Ovary (tissue), 9 donors: ENCODE measurements around the gene AQP4. TPM values are rescaled to one million over a fixed set of nuclear protein-coding genes. Genes with fewer than 3 reads are reported as not detected.

Experiments used
- DNase-seq, 5 donors: peaks; one replicate each; pipeline ENCODE4 v3.0.0-alpha.2; 2019 to 2020
- H3K27ac ChIP-seq, 2 donors: fragments of 200-600 bp; one replicate each; pipeline versions ENCODE4 v1.5.1 to v1.8.0; 2019 to 2022
- H3K27me3 ChIP-seq: fragments of 200-600 bp; one replicate; pipeline ENCODE4 v1.8.0; 2022
- H3K36me3 ChIP-seq: fragments of 200-600 bp; sonication (generic); one replicate; pipeline ENCODE4 v1.5.1; 2019
- H3K4me1 ChIP-seq: one replicate; pipeline ENCODE4 v1.8.1; 2013; ENCODE audit warnings: mild to moderate bottlenecking, moderate library complexity; ENCODE audit not compliant: insufficient read depth
- H3K4me3 ChIP-seq: fragments of 200-600 bp; sonication (generic); one replicate; pipeline ENCODE4 v1.5.1; 2017
- H3K9me3 ChIP-seq, 2 donors: fragments of 200-600 bp in 1 of 2; sonication (generic) in 1 of 2; one replicate each; pipeline versions ENCODE4 v1.5.1 to v1.8.1; 2013 to 2019; ENCODE audit warnings: mild to moderate bottlenecking in 1 of 2, moderate library complexity in 1 of 2
- CTCF ChIP-seq, 3 donors: fragments of 450-650 bp in 2 of 3; fragments of 200-600 bp in 1 of 3; IDR thresholded peaks; one replicate each; pipeline versions ENCODE4 v1.5.1 to v1.8.0; 2016 to 2022; ENCODE audit warnings: antibody characterized with exemption in 3 of 3, mild to moderate bottlenecking in 1 of 3
- EP300 ChIP-seq: sonication (generic); formaldehyde crosslinking; IDR thresholded peaks from one replicate; pipeline ENCODE4 v1.6.1; 2017; ENCODE audit warnings: antibody characterized with exemption
- POLR2A ChIP-seq: fragments of 450-650 bp; IDR thresholded peaks from one replicate; pipeline ENCODE4 v1.6.1; 2017; ENCODE audit warnings: antibody characterized with exemption, mild to moderate bottlenecking, moderate library complexity
- WGBS, 3 donors: extraction: QIAGEN DNeasy Blood & Tissue Kit in 1 of 3; methylation state at CpG; one replicate each; pipeline versions ENCODE4 v1.1.5 to v1.1.7; 2013 to 2017; 5-methylcytosine and 5-hydroxymethylcytosine counted together
- intact Hi-C, 4 donors: fragments of 100-400 bp; cut with DNase I; formaldehyde crosslinking; loops; one replicate each; pipeline versions ENCODE4 v1.11.0 to v1.15.1; 2022 to 2023
- polyA plus RNA-seq, 2 donors: library from polyadenylated mRNA; stranded (reverse); fragments of 200-250 nt in 1 of 2; fragments of 350-450 nt in 1 of 2; fragmentation: Illumina TruSeq in 1 of 2; extraction: RNeasy Lipid Tissue Mini Kit (QIAGEN cat#74804) in 1 of 2; gene quantifications; one replicate each; pipeline ENCODE4 v1.2.3, GENCODE V29; 2013 to 2014
- total RNA-seq, 7 donors: library from RNA; depleted of rRNA in 2 of 7; stranded (reverse); fragments of >200 nt in 2 of 7; fragmentation: NEBNext Ultra II Directional in 3 of 7; extraction: Animal tissue kit (Norgen Biotek cat#: 25700) in 3 of 7; gene quantifications; one replicate each; pipeline versions ENCODE4 v1.1.0 to v1.2.4, GENCODE V29; 2016 to 2023
- donor health status: DM: no; HTN: no; CAD: no; lungs with moderate emphysema.
- donor health status: DM: no; HTN: no; CAD: no.
- donor health status: Bipolar disorder and iron deficiency.
- donor health status: DM: yes; HTN: yes; CAD: no.
- donor health status: DM: no; HTN: no; CAD: no.
- donor health status: DM: yes; HTN: yes; CAD: no.

The AQP4 gene
- total and polyA plus RNA-seq, 9 donors: 0.34 to 27.1 (median 3.5) TPM

- WGBS, 3 donors: 33 to 48% (median 33%) methylated on average over 1 of the region's 1 CpG
- Histone ChIP-seq H3K36me3 (no peaks in the 10 kb centered on the region), H3K9me3 (no peaks in the 10 kb centered on the region), H3K27me3 (no peaks in the 10 kb centered on the region), H3K4me1 (no peaks in the 10 kb centered on the region), H3K4me3 (no peak overlapping the region), H3K27ac (no peak overlapping the region)
- TF ChIP-seq CTCF (IDR thresholded peaks at IDR 0.05) (peak in 2 of 3 donors; percentile 33 to 55), POLR2A (no peak), EP300 (no peak)
- DNase-seq: peak; percentile 52 to 70 (median 57)
- intact Hi-C loops: loop anchor here in 1 of 4 donors (10.0 kb wide), 1 partner anchor 192 kb away; no protein-coding TSS in a partner anchor
Measured at GRCh38 chr18:26813043-26813442, 52.5 kb downstream of the AQP4 start.

GRCh38 chr18:26812462-26812861 is 53.0 kb downstream of the AQP4 start:
- intact Hi-C loops: loop anchor here in 1 of 4 donors (10.0 kb wide), 1 partner anchor 192 kb away; no protein-coding TSS in a partner anchor
- no peak overlapping the region for H3K27ac ChIP-seq

GRCh38 chr18:26809346-26809745 is 56.2 kb downstream of the AQP4 start:
- no peaks in the 10 kb centered on the region for H3K9me3 ChIP-seq
- no peaks in the 10 kb centered on the region for H3K36me3 ChIP-seq
- no peaks in the 10 kb centered on the region for H3K27me3 ChIP-seq
- H3K4me3 ChIP-seq: no peak overlapping the region
- no peak overlapping the region for H3K27ac ChIP-seq
- DNase-seq: no peak
- intact Hi-C loops: loop anchor here in 1 of 4 donors (10.0 kb wide), 1 partner anchor 145 kb away; no protein-coding TSS in a partner anchor
- WGBS, 3 donors: 81 to 88% (median 86%) methylated on average over 5 of the region's 5 CpGs
- TF ChIP-seq CTCF (IDR thresholded peaks at IDR 0.05): no peak
- TF ChIP-seq EP300: no peak
- no peak for TF ChIP-seq POLR2A
- no peaks in the 10 kb centered on the region for H3K4me1 ChIP-seq

More at GRCh38 chr18:26812462-26812861, 53.0 kb downstream of the AQP4 start:
- TF ChIP-seq EP300: no peak
- no peak for TF ChIP-seq CTCF (IDR thresholded peaks at IDR 0.05)
- no peak for TF ChIP-seq POLR2A
- H3K36me3 ChIP-seq: no peaks in the 10 kb centered on the region
- no peak overlapping the region for H3K4me3 ChIP-seq
- WGBS, 3 donors: 72 to 80% (median 74%) methylated on average over 3 of the region's 3 CpGs
- no peaks in the 10 kb centered on the region for H3K9me3 ChIP-seq
- H3K27me3 ChIP-seq: no peaks in the 10 kb centered on the region
- DNase-seq: no peak
- H3K4me1 ChIP-seq: no peaks in the 10 kb centered on the region

GRCh38 chr18:26806224-26806623 is 59.3 kb downstream of the AQP4 start:
- Histone ChIP-seq H3K4me3 (no peak overlapping the region), H3K36me3 (no peaks in the 10 kb centered on the region), H3K27ac (no peak overlapping the region), H3K27me3 (no peaks in the 10 kb centered on the region), H3K4me1 (no peaks in the 10 kb centered on the region), H3K9me3 (no peaks in the 10 kb centered on the region)
- TF ChIP-seq CTCF (IDR thresholded peaks at IDR 0.05) (no peak), EP300 (no peak), POLR2A (no peak)
- 36 to 78% (median 64%) methylated on average over 1 of the region's 1 CpG for WGBS, 3 donors
- intact Hi-C loops: loop anchor here in 1 of 4 donors (10.0 kb wide), 1 partner anchor 149 kb away; no protein-coding TSS in a partner anchor
- no peak for DNase-seq
